ENCODE results near the gene GEMIN8. TPM values are rescaled to one million over a fixed set of nuclear protein-coding genes. Genes with fewer than 3 reads are reported as not detected.

The GEMIN8 gene
- total RNA-seq, 1 experiment from 2014 or later = 11.2 TPM

GRCh38 chrX:13956998-13957397 is 72.7 kb downstream of the GEMIN8 start:
- POLR2A ChIA-PET = no interaction called here
- in situ Hi-C loops (cut with HindIII; ENCODE audit: low pct_unique_long_range_greater_than_20kb, low sequenced_read_pairs) = no loop called here
- TF ChIP-seq SIN3A (IDR thresholded peaks at IDR 0.05; ENCODE audit: borderline replicate concordance, insufficient read depth, low read depth, low read length) = no peak
- TF ChIP-seq REST (IDR thresholded peaks at IDR 0.05; ENCODE audit: insufficient read depth in 1 of 2, low read depth in 2 of 2, low read length in 1 of 2) = no peak
- no peak for TF ChIP-seq CTCF (IDR thresholded peaks at IDR 0.05)
- no peak for TF ChIP-seq TCF7L2 (IDR thresholded peaks at IDR 0.05; ENCODE audit: low read depth, low read length)
- TF ChIP-seq POLR2AphosphoS5 (IDR thresholded peaks at IDR 0.05; ENCODE audit: low read depth, low read length) = no peak
- Histone ChIP-seq H3K36me3 (ENCODE audit: control insufficient read depth, insufficient read depth, low read length) (no peaks in the 10 kb centered on the region), H3K27me3 (ENCODE audit: control insufficient read depth, insufficient read depth, low read length) (no peaks in the 10 kb centered on the region), H3K4me1 (ENCODE audit: control insufficient read depth, insufficient read depth, low read length) (no peaks in the 10 kb centered on the region), H3K9me3 (ENCODE audit: control insufficient read depth, insufficient read depth, low read depth, low read length) (no peaks in the 10 kb centered on the region), H3K27ac (ENCODE audit: low read length) (no peak overlapping the region), H3K4me3 (ENCODE audit: low read depth in 2 of 2, low read length in 2 of 2) (no peak overlapping the region)
- intact Hi-C loops (cut with micrococcal nuclease; ENCODE audit: unreplicated experiment) = no loop called here
- DNase-seq (ENCODE audit: low read depth, low spot score) (no peak), ATAC-seq (no peak)
- CTCF ChIA-PET = no interaction called here
- no TSS peak for BruUV-seq (replicated peaks)

Other genes starting within 250 kb of the GEMIN8 start
- not detected for gene GPM6B, start 212.8 kb downstream of the GEMIN8 start, total RNA-seq (2021; ENCODE audit: unreplicated experiment)

Measured in Panc1 (cell line).